ENCODE data around the gene TRIM13.
"Not testable (repeated sequence)": the region's sequence is repeated elsewhere in the genome, so short reads cannot be mapped to it uniquely, and the experiment has no call there.

The TRIM13 gene

DNA sequence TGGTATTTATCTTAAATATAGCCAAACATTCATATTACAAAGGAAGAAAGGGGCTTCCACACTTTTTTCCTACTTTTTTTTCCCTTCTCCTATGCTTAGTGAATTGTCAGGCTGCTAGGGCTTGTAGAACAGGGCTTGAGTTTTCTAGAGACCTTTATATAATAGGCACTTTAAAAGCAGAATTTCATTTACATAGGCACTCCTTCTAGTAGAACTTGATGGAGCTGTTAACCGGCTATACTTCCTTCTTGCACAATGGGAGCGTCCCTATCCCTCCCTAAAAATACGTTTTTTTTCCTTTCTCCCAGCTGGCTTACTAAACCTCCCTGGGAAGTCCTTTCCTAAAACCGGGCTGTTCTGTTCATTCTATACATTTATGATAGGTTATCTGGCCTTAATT, 1.1 kb downstream of the TRIM13 start:
- no peak for DNase-seq

DNA sequence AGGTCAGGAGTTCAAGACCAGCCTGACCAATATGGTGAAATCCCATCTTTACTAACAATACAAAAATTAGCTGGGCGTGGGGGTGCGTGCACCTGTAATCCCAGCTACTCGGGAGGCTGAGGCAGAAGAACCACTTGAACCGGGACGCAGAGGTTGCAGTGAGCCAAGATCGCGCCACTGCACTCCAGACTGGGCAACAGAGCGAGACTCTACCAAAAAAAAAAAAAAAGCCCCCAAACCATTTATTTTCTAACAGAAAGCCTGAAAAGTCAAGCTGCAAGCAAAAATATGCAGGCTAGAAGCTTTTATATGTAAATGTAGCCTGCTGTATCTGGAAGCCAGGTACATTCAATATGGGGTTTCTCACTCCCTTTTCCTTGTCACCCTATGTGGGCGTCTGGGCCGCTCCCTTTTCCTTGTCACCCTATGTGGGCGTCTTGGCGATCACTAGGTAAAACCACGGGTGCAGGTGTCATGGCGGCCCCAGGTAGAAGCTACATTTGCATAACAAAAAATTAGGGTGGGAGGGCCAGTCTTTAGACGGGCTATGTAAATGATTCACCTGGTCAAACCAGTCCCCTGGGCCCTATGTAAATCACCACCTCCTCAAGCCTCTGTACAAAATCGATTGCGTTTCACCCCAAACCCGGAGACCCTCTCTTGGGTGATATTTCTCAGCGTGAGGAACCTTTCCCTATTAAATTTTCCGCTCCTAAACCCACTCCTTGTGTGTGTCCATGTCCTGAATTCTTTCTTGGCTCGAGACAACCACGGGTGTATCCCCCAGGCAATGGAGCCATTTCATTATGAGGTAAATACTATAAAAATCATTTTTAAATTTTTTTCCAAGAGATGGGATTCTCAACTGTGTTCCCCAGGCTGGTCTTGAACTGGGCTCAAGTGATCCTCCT, 2.1 kb downstream of the TRIM13 start:
- DNase-seq = no peak

- no peak for DNase-seq
Measured at GRCh38 chr13:50001287-50001686, 4.4 kb downstream of the TRIM13 start.

GRCh38 chr13:50006426-50007135, 9.7 kb downstream of the TRIM13 start:
- no peak for DNase-seq

GRCh38 chr13:50011461-50011860, 14.6 kb downstream of the TRIM13 start:
- no peak for DNase-seq

GRCh38 chr13:50012396-50013169, 15.7 kb downstream of the TRIM13 start:
- DNase-seq = no peak

GRCh38 chr13:50014386-50014785, 17.5 kb downstream of the TRIM13 start:
- no peak for DNase-seq

- DNase-seq = no peak
Measured at GRCh38 chr13:50015258-50015657, 18.4 kb downstream of the TRIM13 start, which contains the start of gene KCNRG. TSS of gene KCNRG (plus strand) at chr13:50015444. CDS start at chr13:50015494, 50 bp downstream.

DNA sequence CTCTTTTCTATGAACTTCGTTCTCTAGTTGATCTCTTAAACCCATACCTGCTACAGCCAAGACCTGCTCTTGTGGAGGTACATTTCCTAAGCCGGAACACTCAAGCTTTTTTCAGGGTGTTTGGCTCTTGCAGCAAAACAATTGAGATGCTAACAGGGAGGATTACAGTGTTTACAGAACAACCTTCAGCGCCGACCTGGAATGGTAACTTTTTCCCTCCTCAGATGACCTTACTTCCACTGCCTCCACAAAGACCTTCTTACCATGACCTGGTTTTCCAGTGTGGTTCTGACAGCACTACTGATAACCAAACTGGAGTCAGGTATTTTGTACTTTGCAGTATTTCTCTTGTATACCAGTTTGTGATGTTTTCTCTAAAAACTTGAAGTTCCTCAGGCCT, 18.9 kb downstream of the TRIM13 start:
- DNase-seq = no peak

DNA sequence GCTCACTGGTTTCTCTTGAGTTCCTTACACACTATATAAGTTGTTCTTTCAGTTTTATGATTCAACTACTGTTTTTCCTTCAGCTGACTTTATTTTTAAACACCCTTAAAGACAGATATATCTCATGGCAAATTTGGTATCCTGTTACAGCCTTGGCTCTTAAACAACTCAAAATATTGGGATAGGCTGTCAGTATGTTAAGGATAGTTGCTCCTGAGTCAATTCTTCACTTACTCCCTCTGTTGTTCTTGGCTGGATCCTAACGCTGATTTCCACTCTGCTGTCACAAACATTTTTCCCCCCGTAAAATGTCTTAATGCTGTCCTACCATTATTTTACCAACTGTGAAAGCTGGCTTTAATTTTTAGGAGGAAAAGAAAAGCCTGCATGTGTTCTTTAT, 19.6 kb downstream of the TRIM13 start:
- no peak for DNase-seq

DNA sequence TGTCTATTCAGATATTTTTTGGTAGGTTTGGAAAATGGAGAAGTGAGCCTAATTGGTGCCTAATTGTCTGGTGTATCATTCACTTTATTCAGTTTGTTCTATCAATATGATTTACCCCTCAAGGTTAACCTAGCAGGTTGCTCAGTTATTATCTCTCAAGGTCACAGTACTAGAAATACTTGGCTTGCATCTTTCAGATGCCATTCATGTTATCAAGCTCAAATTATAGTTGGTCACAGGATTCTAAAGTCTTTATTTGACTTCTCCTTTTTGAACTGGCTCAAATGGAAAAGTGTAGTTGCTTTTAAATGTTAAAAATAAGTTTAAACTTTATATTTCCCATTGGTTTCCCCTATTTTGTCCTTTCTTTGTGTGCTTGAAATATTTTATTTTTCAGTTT, 21.0 kb downstream of the TRIM13 start:
- no peak for DNase-seq

DNA sequence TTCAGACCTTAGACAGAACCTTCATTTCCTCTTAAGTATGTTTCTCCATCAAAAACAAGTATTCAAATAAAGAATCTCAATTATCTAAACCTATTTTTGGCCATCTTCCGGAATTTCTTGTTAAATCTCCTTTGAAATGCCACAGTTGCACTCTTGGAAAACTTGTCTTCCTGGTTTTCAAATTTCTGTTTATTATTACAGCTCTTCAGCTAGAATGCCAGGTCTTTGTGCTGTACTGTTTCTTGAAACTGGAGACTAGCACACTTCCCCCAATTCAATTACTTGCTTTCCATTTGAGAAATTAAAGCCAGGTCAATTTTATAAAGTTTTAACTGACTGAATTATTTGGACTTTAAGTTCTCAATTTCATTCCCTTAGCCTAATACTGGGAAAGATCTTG, 28.6 kb downstream of the TRIM13 start:
- no peak for DNase-seq

- DNase-seq = peak; percentile 70
Measured at GRCh38 chr13:50026788-50027473, 30.1 kb downstream of the TRIM13 start.

DNA sequence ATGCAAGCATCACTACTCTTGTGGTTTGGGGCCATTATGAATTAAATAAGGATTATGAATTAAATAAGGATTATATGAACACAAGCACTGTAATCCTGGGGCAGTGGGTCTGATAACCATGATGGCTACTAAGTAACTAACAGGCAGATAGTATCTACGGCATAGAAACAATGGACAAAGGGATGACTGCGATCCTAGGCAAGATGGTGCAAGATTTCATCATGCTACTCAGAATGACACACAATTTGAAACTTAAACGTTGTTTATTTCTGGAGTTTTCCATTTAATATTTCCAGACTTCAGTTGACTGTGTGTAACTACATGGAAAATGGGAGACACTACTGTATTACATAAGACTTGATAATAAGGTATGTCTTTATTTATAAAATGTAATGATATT, 33.5 kb downstream of the TRIM13 start:
- DNase-seq = no peak

DNA sequence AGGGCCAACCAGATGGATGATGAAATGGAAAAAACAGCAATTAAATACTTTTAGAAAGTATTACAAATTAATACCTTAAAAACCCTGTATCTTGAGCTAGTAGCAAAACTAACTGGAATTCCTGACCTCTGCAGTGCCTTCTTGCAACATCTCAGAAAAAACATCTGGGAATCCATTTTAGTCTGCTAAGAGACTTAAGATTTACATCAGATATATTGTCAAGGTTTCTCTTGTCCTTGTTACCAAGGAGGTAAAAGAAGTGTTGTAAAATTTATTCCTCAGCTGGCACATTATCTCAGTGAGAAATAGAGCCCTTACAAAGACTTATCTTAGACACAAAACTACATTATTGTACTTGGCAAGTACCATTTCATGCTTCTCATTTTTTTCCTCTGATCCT, 36.9 kb downstream of the TRIM13 start:
- no peak for DNase-seq

GRCh38 chr13:50037788-50038187, 40.9 kb downstream of the TRIM13 start:
- DNase-seq = no peak

DNA sequence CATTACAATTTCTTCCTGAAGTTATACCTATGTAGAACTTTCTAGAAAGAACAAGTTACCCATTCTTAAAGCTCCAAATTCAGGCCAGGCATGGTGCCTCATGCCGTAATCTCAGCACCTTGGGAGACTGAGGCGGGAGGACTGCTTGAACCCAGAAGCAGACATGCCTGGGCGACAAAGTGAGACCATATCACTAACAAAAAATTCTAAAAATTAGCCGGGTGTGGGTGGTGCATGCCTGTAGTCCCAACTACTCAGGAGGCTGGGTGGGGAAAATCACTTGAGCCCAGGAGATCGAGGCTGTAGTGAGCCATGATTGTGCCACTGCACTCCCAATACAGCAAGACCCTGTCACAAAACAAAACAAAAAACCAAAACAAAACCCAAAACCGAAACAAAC, 41.4 kb downstream of the TRIM13 start:
- DNase-seq = no peak

DNA sequence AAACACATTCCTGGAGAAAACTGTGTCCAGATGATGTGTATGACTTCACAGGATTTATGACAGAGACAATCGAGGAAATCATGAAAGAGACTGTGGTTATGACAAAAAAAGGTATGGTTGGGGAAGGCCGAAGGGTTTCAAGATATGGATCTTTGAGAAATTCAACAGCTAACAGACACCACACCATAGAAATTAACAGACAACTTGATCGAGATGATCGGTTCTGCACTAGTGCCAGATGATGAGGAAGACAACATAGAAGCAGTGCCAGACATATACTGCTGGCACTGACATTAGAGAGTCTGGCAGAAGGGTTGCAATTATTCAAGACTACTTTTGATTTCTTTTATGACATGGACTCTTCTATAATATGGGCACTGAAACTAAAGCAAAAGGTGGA, 55.6 kb downstream of the TRIM13 start:
- DNase-seq = no peak

DNA sequence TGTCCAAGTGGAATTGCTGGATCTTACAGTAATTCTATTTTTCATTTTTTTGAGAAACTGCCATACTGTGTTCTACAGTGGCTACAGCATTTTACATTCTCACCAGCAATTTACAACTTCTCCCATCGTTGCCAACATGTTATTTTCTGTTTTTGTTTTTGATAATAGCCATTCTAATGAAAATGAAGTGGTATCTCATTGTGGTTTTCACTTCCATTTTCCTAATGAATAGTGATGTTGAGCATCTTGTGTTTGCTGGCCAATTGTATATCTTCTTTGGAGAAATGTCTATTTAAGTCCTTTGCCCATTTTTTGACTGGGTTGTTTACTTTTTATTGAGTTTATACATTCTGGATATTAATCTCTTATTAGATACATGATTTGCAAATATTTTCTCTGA, 57.0 kb downstream of the TRIM13 start:
- no peak for DNase-seq

DNA sequence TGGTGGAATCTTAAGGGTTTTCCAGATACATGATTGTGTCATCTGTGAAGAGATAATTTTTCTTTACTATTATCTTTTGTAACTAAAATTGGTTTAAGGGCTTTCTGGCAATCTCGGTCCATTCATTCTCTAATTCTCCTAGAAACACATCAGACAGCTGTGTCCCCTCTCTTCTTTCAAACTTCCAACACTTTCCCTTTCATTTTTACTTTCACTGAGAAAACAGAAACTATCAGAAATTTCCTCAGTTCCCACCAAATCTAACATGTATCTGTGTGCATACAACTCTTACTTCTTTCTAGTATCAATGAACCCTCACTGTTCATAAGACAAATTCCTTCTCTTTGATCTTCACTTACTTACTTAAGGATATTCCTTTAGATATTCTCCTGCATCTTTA, 58.6 kb downstream of the TRIM13 start:
- DNase-seq = no peak

GRCh38 chr13:50060718-50061117, 63.9 kb downstream of the TRIM13 start:
- no peak for DNase-seq

GRCh38 chr13:50062336-50062735, 65.5 kb downstream of the TRIM13 start:
- DNase-seq = not testable (repeated sequence)

DNA sequence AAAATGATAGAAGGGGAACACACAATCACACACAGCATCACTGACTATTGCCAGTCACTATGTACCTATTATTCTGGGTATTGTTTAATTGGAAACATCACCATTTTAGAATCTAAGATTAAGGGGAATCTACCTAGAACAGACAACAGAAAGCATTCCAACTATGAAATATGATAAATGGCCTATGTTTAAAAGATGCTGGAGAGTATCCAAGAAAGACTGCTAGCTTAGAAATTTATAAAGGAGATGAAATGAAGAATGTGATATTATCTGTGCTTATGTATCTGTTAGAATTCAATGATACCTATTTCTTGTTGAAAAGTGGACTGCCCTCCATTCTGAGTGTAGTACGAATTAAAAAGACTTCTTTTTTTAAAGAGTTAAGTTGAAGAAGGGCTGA, 68.9 kb downstream of the TRIM13 start:
- no peak for DNase-seq

All from RPMI8226 (cell line).